Measurements from ENCODE around the gene MYRIP. TPM values are rescaled to one million over a fixed set of nuclear protein-coding genes. Genes with fewer than 3 reads are reported as not detected.
A peak's percentile ranks its signal among the peaks of the same experiment; 100 is the strongest.

Gene MYRIP
- total and polyA plus RNA-seq, 2 experiments from 2014 or later: 1.5 to 1.8 TPM

- H3K4me1 Mint-ChIP-seq: peaks cover 7% of the 10 kb centered on the region
- ATAC-seq: peak; percentile 49; the same call in 1 of the 3 replicates
These were observed 213.0 kb downstream of the MYRIP start for GRCh38 chr3:40022297-40022827.

DNA sequence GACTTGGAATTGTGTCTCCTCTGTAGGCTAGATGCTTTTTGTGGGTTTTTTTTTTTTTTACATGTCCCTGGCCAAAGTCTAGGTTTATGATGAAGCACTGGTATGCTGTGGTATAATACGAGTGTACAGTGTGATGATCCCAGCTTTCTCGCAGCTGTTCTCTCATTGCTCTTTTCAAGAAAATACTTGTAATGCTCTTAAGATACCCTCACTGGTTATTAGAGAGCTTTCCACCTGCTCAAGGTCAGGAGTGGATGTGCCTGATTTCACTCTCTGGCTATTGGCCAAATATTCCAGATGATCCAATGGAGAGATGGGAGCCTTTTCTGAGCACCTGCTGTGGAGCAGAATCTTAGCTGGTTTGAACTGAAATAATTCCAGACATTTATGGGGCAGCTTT, 215.1 kb downstream of the MYRIP start:
- H3K4me3 ChIP-seq: no peak overlapping the region
- H3K79me2 ChIP-seq (replicated peaks; ENCODE audit: insufficient read depth): no peaks in the 10 kb centered on the region
- Mint-ChIP-seq H3K36me3 (ENCODE audit: low read depth) (peaks cover 28% of the 10 kb centered on the region), H3K4me3 (no peak overlapping the region), H3K9me3 (peaks cover 40% of the 10 kb centered on the region), H3K27ac (no peak overlapping the region), H3K4me1 (peaks cover 7% of the 10 kb centered on the region), H3K27me3 (ENCODE audit: insufficient read depth, low read depth, poor library complexity) (peaks cover 5% of the 10 kb centered on the region)
- H3F3A ChIP-seq (replicated peaks; ENCODE audit: low read depth): no peaks in the 10 kb centered on the region
- no peak overlapping the region for H3K27ac ChIP-seq (ENCODE audit: low read depth)
- H3K4me2 ChIP-seq: no peak overlapping the region
- no peak for ATAC-seq
- DNase-seq (ENCODE audit: low spot score): no peak
- H3K27me3 ChIP-seq (ENCODE audit: insufficient read depth): no peaks in the 10 kb centered on the region
- H4K20me1 ChIP-seq (replicated peaks; ENCODE audit: insufficient read depth): no peaks in the 10 kb centered on the region
- no peaks in the 10 kb centered on the region for H3K4me1 ChIP-seq (ENCODE audit: insufficient read depth)
- H2AFZ ChIP-seq: no peak overlapping the region
- H3K36me3 ChIP-seq (ENCODE audit: insufficient read depth): peaks cover 11% of the 10 kb centered on the region
- H3K9me2 ChIP-seq (ENCODE audit: insufficient read depth): no peaks in the 10 kb centered on the region
- TF ChIP-seq POLR2AphosphoS5 (IDR thresholded peaks at IDR 0.05; ENCODE audit: low read depth): no peak
- no peak for TF ChIP-seq ZNF462 (CRISPR knock-in tag; IDR thresholded peaks at IDR 0.05)
- TF ChIP-seq NANOG (IDR thresholded peaks at IDR 0.05; ENCODE audit: borderline replicate concordance): no peak
- TF ChIP-seq, protein P1, sequence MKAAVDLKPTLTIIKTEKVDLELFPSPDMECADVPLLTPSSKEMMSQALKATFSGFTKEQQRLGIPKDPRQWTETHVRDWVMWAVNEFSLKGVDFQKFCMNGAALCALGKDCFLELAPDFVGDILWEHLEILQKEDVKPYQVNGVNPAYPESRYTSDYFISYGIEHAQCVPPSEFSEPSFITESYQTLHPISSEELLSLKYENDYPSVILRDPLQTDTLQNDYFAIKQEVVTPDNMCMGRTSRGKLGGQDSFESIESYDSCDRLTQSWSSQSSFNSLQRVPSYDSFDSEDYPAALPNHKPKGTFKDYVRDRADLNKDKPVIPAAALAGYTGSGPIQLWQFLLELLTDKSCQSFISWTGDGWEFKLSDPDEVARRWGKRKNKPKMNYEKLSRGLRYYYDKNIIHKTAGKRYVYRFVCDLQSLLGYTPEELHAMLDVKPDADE (IDR thresholded peaks at IDR 0.05): no peak
- TF ChIP-seq STAT1 (IDR thresholded peaks at IDR 0.05; ENCODE audit: unreplicated experiment): no peak
- TF ChIP-seq, protein P2, sequence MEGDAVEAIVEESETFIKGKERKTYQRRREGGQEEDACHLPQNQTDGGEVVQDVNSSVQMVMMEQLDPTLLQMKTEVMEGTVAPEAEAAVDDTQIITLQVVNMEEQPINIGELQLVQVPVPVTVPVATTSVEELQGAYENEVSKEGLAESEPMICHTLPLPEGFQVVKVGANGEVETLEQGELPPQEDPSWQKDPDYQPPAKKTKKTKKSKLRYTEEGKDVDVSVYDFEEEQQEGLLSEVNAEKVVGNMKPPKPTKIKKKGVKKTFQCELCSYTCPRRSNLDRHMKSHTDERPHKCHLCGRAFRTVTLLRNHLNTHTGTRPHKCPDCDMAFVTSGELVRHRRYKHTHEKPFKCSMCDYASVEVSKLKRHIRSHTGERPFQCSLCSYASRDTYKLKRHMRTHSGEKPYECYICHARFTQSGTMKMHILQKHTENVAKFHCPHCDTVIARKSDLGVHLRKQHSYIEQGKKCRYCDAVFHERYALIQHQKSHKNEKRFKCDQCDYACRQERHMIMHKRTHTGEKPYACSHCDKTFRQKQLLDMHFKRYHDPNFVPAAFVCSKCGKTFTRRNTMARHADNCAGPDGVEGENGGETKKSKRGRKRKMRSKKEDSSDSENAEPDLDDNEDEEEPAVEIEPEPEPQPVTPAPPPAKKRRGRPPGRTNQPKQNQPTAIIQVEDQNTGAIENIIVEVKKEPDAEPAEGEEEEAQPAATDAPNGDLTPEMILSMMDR (conservative IDR thresholded peaks at IDR 0.05; ENCODE audit: low read depth in 2 of 2): no peak
- TF ChIP-seq EZH2 (IDR thresholded peaks at IDR 0.05; ENCODE audit: low read depth, unreplicated experiment): no peak
- no peak for TF ChIP-seq JUNB (IDR thresholded peaks at IDR 0.05; ENCODE audit: unreplicated experiment)
- no peak for TF ChIP-seq ZNF114 (CRISPR knock-in tag; IDR thresholded peaks at IDR 0.05)
- no peak for TF ChIP-seq EZH2phosphoT487 (IDR thresholded peaks at IDR 0.05; ENCODE audit: unreplicated experiment)

More at GRCh38 chr3:40022297-40022827, 213.0 kb downstream of the MYRIP start:
- H3K36me3 Mint-ChIP-seq (ENCODE audit: low read depth): peaks cover 27% of the 10 kb centered on the region
- peak; percentile 26 for DNase-seq (ENCODE audit: low spot score)
- TF ChIP-seq STAT1 (IDR thresholded peaks at IDR 0.05; ENCODE audit: unreplicated experiment) (no peak), NANOG (IDR thresholded peaks at IDR 0.05; ENCODE audit: borderline replicate concordance) (no peak)
- no peaks in the 10 kb centered on the region for H4K20me1 ChIP-seq (replicated peaks; ENCODE audit: insufficient read depth)
- H3K27ac ChIP-seq (ENCODE audit: low read depth): no peak overlapping the region
- H3K27me3 ChIP-seq (ENCODE audit: insufficient read depth): no peaks in the 10 kb centered on the region
- no peak overlapping the region for H3K27ac Mint-ChIP-seq
- H3K4me3 ChIP-seq: no peak overlapping the region
- no peaks in the 10 kb centered on the region for H3K4me1 ChIP-seq (ENCODE audit: insufficient read depth)
- no peaks in the 10 kb centered on the region for H3F3A ChIP-seq (replicated peaks; ENCODE audit: low read depth)
- peaks cover 11% of the 10 kb centered on the region for H3K36me3 ChIP-seq (ENCODE audit: insufficient read depth)
- no peaks in the 10 kb centered on the region for H3K79me2 ChIP-seq (replicated peaks; ENCODE audit: insufficient read depth)
- H3K4me2 ChIP-seq: no peak overlapping the region
- H3K9me3 Mint-ChIP-seq: peaks cover 34% of the 10 kb centered on the region
- no peaks in the 10 kb centered on the region for H3K9me2 ChIP-seq (ENCODE audit: insufficient read depth)
- H2AFZ ChIP-seq: no peak overlapping the region
- peaks cover 5% of the 10 kb centered on the region for H3K27me3 Mint-ChIP-seq (ENCODE audit: insufficient read depth, low read depth, poor library complexity)
- H3K4me3 Mint-ChIP-seq: no peak overlapping the region
